GM12874 (cell line): Measurements from ENCODE around the gene UPP1.

Experiments used
- CTCF ChIP-seq: IDR thresholded peaks from 2 replicates; pipeline ENCODE4 v1.5.1; 2011; ENCODE audit warnings: low read depth, mild to moderate bottlenecking, control low read depth, low read length, moderate library complexity; ENCODE audit not compliant: insufficient read depth

The UPP1 gene

GRCh38 chr7:48107926-48108472, 18.9 kb downstream of the UPP1 start:
- TF ChIP-seq CTCF, result no peak

GRCh38 chr7:48108959-48109847, 20.1 kb downstream of the UPP1 start:
- TF ChIP-seq CTCF, result no peak

- peak; percentile 96 for TF ChIP-seq CTCF
Measured at GRCh38 chr7:48109848-48110663, 21.0 kb downstream of the UPP1 start.

GRCh38 chr7:48110868-48111267, 21.8 kb downstream of the UPP1 start:
- TF ChIP-seq CTCF, result no peak

- TF ChIP-seq CTCF, result no peak
Measured at GRCh38 chr7:48111596-48111995, 22.5 kb downstream of the UPP1 start.

- TF ChIP-seq CTCF, result no peak
Measured at GRCh38 chr7:48112401-48113165, 23.5 kb downstream of the UPP1 start.
